H9 (cell line): ENCODE results near the gene DUSP2. TPM values are rescaled to one million over a fixed set of nuclear protein-coding genes. Genes with fewer than 3 reads are reported as not detected.

Experiments used
- DNase-seq: peaks from one replicate; pipeline ENCODE4 v3.0.0-alpha.2; 2017
- H2AFZ ChIP-seq: one replicate; pipeline ENCODE4 v1.6.1; 2013; ENCODE audit warnings: mild to moderate bottlenecking, low read length, control low read depth, moderate library complexity
- H2AK5ac ChIP-seq: 2 replicates; pipeline ENCODE4 v1.6.1; 2013; ENCODE audit warnings: low read length, control low read depth, mixed read lengths; ENCODE audit not compliant: insufficient read length
- H2BK120ac ChIP-seq: one replicate; pipeline ENCODE4 v1.6.1; 2013; ENCODE audit warnings: low read depth, mild to moderate bottlenecking, low read length, control low read depth, inconsistent platforms; ENCODE audit not compliant: poor library complexity, severe bottlenecking
- H2BK12ac ChIP-seq: 2 replicates; pipeline ENCODE4 v1.6.1; 2013; ENCODE audit warnings: low read length, control low read depth, mixed read lengths, low read depth; ENCODE audit not compliant: insufficient read length
- H2BK15ac ChIP-seq: 2 replicates; pipeline ENCODE4 v1.6.1; 2013; ENCODE audit warnings: low read depth, low read length, control low read depth
- H2BK20ac ChIP-seq: one replicate; pipeline ENCODE4 v1.6.1; 2013; ENCODE audit warnings: low read depth, mild to moderate bottlenecking, low read length, control low read depth, inconsistent platforms; ENCODE audit not compliant: poor library complexity, severe bottlenecking
- H2BK5ac ChIP-seq: 2 replicates; pipeline ENCODE4 v1.6.1; 2013; ENCODE audit warnings: low read length, control low read depth, mixed read lengths; ENCODE audit not compliant: insufficient read length
- H3K14ac ChIP-seq: 2 replicates; pipeline ENCODE4 v1.6.1; 2013; ENCODE audit warnings: low read length, control low read depth; ENCODE audit not compliant: insufficient read depth
- H3K18ac ChIP-seq: 2 replicates; pipeline ENCODE4 v1.6.1; 2013; ENCODE audit warnings: low read depth, mild to moderate bottlenecking, mixed read lengths, low read length, control low read depth; ENCODE audit not compliant: insufficient read length
- H3K23ac ChIP-seq: 2 replicates; pipeline ENCODE4 v1.6.1; 2013; ENCODE audit warnings: low read length, control low read depth, mixed read lengths, low read depth; ENCODE audit not compliant: insufficient read length
- H3K23me2 ChIP-seq: 2 replicates; pipeline ENCODE4 v1.6.1; 2013; ENCODE audit warnings: low read depth, mild to moderate bottlenecking, mixed read lengths, low read length, control low read depth; ENCODE audit not compliant: insufficient read length, poor library complexity, severe bottlenecking
- H3K27ac ChIP-seq: 2 replicates; pipeline ENCODE4 v1.5.1; 2013; ENCODE audit warnings: low read length, control low read depth, mixed read lengths, low read depth; ENCODE audit not compliant: insufficient read length
- H3K27me3 ChIP-seq: 2 replicates; pipeline ENCODE4 v1.6.1; 2013; ENCODE audit warnings: low read length, control low read depth, inconsistent platforms; ENCODE audit not compliant: insufficient read depth
- H3K4ac ChIP-seq: 2 replicates; pipeline ENCODE4 v1.6.1; 2013; ENCODE audit warnings: low read depth, mild to moderate bottlenecking, control low read depth, inconsistent platforms, low read length, moderate library complexity
- H3K4me1 ChIP-seq: 2 replicates; pipeline ENCODE4 v1.6.1; 2013; ENCODE audit warnings: low read length, control low read depth, inconsistent platforms; ENCODE audit not compliant: insufficient read depth
- H3K4me2 ChIP-seq: 2 replicates; pipeline ENCODE4 v1.6.1; 2013; ENCODE audit warnings: low read length, control low read depth, mixed read lengths; ENCODE audit not compliant: insufficient read length, insufficient read depth
- H3K56ac ChIP-seq: 2 replicates; pipeline ENCODE4 v1.6.1; 2013; ENCODE audit warnings: low read depth, mild to moderate bottlenecking, mixed read lengths, low read length, control low read depth; ENCODE audit not compliant: insufficient read length
- H3K79me1 ChIP-seq: 2 replicates; pipeline ENCODE4 v1.6.1; 2013; ENCODE audit warnings: low read depth, mild to moderate bottlenecking, moderate library complexity, low read length, control low read depth, inconsistent platforms; ENCODE audit not compliant: insufficient read depth, poor library complexity, severe bottlenecking
- H3K79me2 ChIP-seq: 2 replicates; pipeline ENCODE4 v1.6.1; 2013; ENCODE audit warnings: low read length, control low read depth, inconsistent platforms; ENCODE audit not compliant: insufficient read depth
- H3K9ac ChIP-seq: 2 replicates; pipeline ENCODE4 v1.6.1; 2013; ENCODE audit warnings: low read length, control low read depth, mixed read lengths; ENCODE audit not compliant: insufficient read length; ENCODE audit errors: extremely low read depth
- H3K9me3 ChIP-seq: one replicate; pipeline ENCODE4 v1.6.1; 2013; ENCODE audit warnings: low read depth, low read length, inconsistent platforms; ENCODE audit not compliant: control insufficient read depth
- H3T11ph ChIP-seq: one replicate; pipeline ENCODE4 v1.6.1; 2013; ENCODE audit warnings: mild to moderate bottlenecking, low read length, control low read depth, inconsistent platforms
- H4K20me1 ChIP-seq: one replicate; pipeline ENCODE4 v1.6.1; 2013; ENCODE audit not compliant: control insufficient read depth, insufficient read length, insufficient read depth
- H4K5ac ChIP-seq: 2 replicates; pipeline ENCODE4 v1.6.1; 2013; ENCODE audit warnings: low read depth, mild to moderate bottlenecking, mixed read lengths, low read length, control low read depth; ENCODE audit not compliant: insufficient read length
- H4K8ac ChIP-seq: replicated peaks from 2 replicates; pipeline ENCODE4 v1.6.1; 2013; ENCODE audit warnings: low read length, control low read depth, mixed read lengths, low read depth; ENCODE audit not compliant: insufficient read length
- H4K91ac ChIP-seq: 2 replicates; pipeline ENCODE4 v1.6.1; 2013; ENCODE audit warnings: low read depth, mild to moderate bottlenecking, moderate library complexity, mixed read lengths, low read length, control low read depth; ENCODE audit not compliant: insufficient read length
- H3K27ac Mint-ChIP-seq, 3 experiments: 2 replicates in 2 of 3; 3 replicates in 1 of 3; pipeline ENCODE4 v1.8.0; 2020 to 2021; ENCODE audit warnings: mixed read lengths in 3 of 3, mild to moderate bottlenecking in 1 of 3, moderate library complexity in 1 of 3
- H3K27me3 Mint-ChIP-seq: 2 replicates; pipeline ENCODE4 v1.8.0; 2021; ENCODE audit warnings: low read depth, mild to moderate bottlenecking, moderate library complexity, mixed read lengths
- H3K36me3 Mint-ChIP-seq, 3 experiments: 2 replicates in 2 of 3; 3 replicates in 1 of 3; pipeline ENCODE4 v1.8.0; 2020 to 2021; ENCODE audit warnings: low read depth in 3 of 3, mixed read lengths in 3 of 3; ENCODE audit not compliant: insufficient read depth in 1 of 3
- H3K4me1 Mint-ChIP-seq, 2 experiments: 2 replicates each; pipeline ENCODE4 v1.8.0; 2020; ENCODE audit warnings: mixed read lengths in 2 of 2
- H3K4me3 Mint-ChIP-seq, 2 experiments: 2 replicates in 1 of 2; 3 replicates in 1 of 2; pipeline ENCODE4 v1.8.0; 2020 to 2021; ENCODE audit warnings: mild to moderate bottlenecking in 2 of 2, mixed read lengths in 2 of 2, moderate library complexity in 1 of 2
- H3K9me3 Mint-ChIP-seq, 2 experiments: 2 replicates in 1 of 2; 3 replicates in 1 of 2; pipeline ENCODE4 v1.8.0; 2020; ENCODE audit warnings: mild to moderate bottlenecking in 2 of 2, mixed read lengths in 2 of 2, moderate library complexity in 1 of 2
- CTCF ChIP-seq: fragments of 200-600 bp; sonication (generic); conservative IDR thresholded peaks from 3 replicates; pipeline ENCODE4 v1.8.0; 2021; ENCODE audit warnings: antibody characterized with exemption, mild to moderate bottlenecking
- WGBS: extraction: QIAGEN DNeasy Blood & Tissue Kit; methylation state at CpG from one replicate; pipeline ENCODE4 v1.1.7; 2013; ENCODE audit warnings: missing lambda C conversion rate, low lambda C conversion rate, mixed read lengths; ENCODE audit not compliant: insufficient read length; ENCODE audit errors: extremely low coverage; 5-methylcytosine and 5-hydroxymethylcytosine counted together
- total RNA-seq: library from RNA; stranded (reverse); gene quantifications from 2 replicates; pipeline ENCODE4 v1.2.1, GENCODE V29; 2021

Gene DUSP2
- total RNA-seq, 1 experiment from 2014 or later = 14.9 TPM

- H2AK5ac ChIP-seq = no peak overlapping the region
- no peak overlapping the region for H2BK120ac ChIP-seq
- H3K4me1 Mint-ChIP-seq = peaks cover 8 to 10% of the 10 kb centered on the region in 2 experiments
- no peak overlapping the region for H3K14ac ChIP-seq
- H3K23ac ChIP-seq = no peak overlapping the region
- H3K27me3 Mint-ChIP-seq = peaks cover 49% of the 10 kb centered on the region
- H3K27ac ChIP-seq = no peak overlapping the region
- no peak overlapping the region for H3K56ac ChIP-seq
- no peaks in the 10 kb centered on the region for H3K9me3 Mint-ChIP-seq
- DNase-seq = no peak
- no peak overlapping the region for H2BK5ac ChIP-seq
- H3K27me3 ChIP-seq = no peaks in the 10 kb centered on the region; the same call in 1 of the 2 replicates
- no peaks in the 10 kb centered on the region for H3K79me2 ChIP-seq
- no peak overlapping the region for H3K27ac Mint-ChIP-seq
- no peak overlapping the region for H3T11ph ChIP-seq
- H4K20me1 ChIP-seq = no peaks in the 10 kb centered on the region
- H2BK12ac ChIP-seq = no peak overlapping the region
- no peak overlapping the region for H3K4me3 Mint-ChIP-seq
- no peak overlapping the region for H2BK15ac ChIP-seq
- WGBS = no CpG with 5 or more reads among the region's 1 CpG
- no peak overlapping the region for H2AFZ ChIP-seq
- H4K5ac ChIP-seq = no peak overlapping the region
- H3K4me1 ChIP-seq = no peaks in the 10 kb centered on the region
- no peaks in the 10 kb centered on the region; a peak in 1 of 7 replicates for H3K36me3 Mint-ChIP-seq
- H3K9me3 ChIP-seq = no peaks in the 10 kb centered on the region
- no peak overlapping the region for H4K91ac ChIP-seq
- no peak overlapping the region for H4K8ac ChIP-seq
- H3K4ac ChIP-seq = no peak overlapping the region
- no peaks in the 10 kb centered on the region for H3K79me1 ChIP-seq
- no peak overlapping the region for H3K4me2 ChIP-seq
- H3K9ac ChIP-seq = no peak overlapping the region
- TF ChIP-seq CTCF = no peak
- H2BK20ac ChIP-seq = no peak overlapping the region
- no peak overlapping the region for H3K18ac ChIP-seq
- no peaks in the 10 kb centered on the region for H3K23me2 ChIP-seq
These were observed 21.9 kb downstream of the DUSP2 start for GRCh38 chr2:96123290-96123689.
